Ascending aorta (tissue), 2 donors: ENCODE results near the gene ZYG11B. TPM values are rescaled to one million over a fixed set of nuclear protein-coding genes. Genes with fewer than 3 reads are reported as not detected.
A peak's percentile ranks its signal among the peaks of the same experiment; 100 is the strongest.

Experiments
- DNase-seq, 2 donors: peaks; one replicate each; pipeline ENCODE4 v3.0.0-alpha.2; 2019; ENCODE audit warnings: low spot score in 2 of 2
- H3K27ac ChIP-seq, 2 donors: fragments of 200-600 bp; sonication (generic); one replicate each; pipeline ENCODE4 v1.5.1; 2016 to 2017; ENCODE audit warnings: mild to moderate bottlenecking in 1 of 2
- H3K27me3 ChIP-seq: fragments of 200-600 bp; sonication (generic); one replicate; pipeline ENCODE4 v1.5.1; 2017
- H3K36me3 ChIP-seq, 2 donors: fragments of 200-600 bp; sonication (generic); one replicate each; pipeline ENCODE4 v1.5.1; 2016
- H3K4me1 ChIP-seq, 2 donors: fragments of 200-600 bp; sonication (generic); one replicate each; pipeline ENCODE4 v1.5.1; 2016 to 2017; ENCODE audit warnings: mild to moderate bottlenecking in 1 of 2
- H3K4me3 ChIP-seq, 2 donors: fragments of 200-600 bp; sonication (generic); one replicate each; pipeline ENCODE4 v1.5.1; 2016 to 2017; ENCODE audit warnings: mild to moderate bottlenecking in 1 of 2
- H3K9me3 ChIP-seq, 2 donors: fragments of 200-600 bp; sonication (generic); one replicate each; pipeline ENCODE4 v1.5.1; 2016
- CTCF ChIP-seq, 3 experiments: fragments of 200-600 bp in 2 of 3; fragments of 450-650 bp in 1 of 3; sonication (generic) in 2 of 3; IDR thresholded peaks; one replicate each; pipeline ENCODE4 v1.5.1; 2016 to 2019; ENCODE audit warnings: antibody characterized with exemption in 3 of 3, mild to moderate bottlenecking in 1 of 3, moderate library complexity in 1 of 3
- intact Hi-C: fragments of 100-400 bp; cut with DNase I; formaldehyde crosslinking; loops from one replicate; pipeline ENCODE4 v1.15.1; 2023
- total RNA-seq: library from RNA; depleted of rRNA; stranded (reverse); fragments of >200 nt; gene quantifications from one replicate; pipeline ENCODE4 v1.1.0, GENCODE V29; 2016

Gene ZYG11B
- total RNA-seq, 1 donor from 2014 or later, result 17.5 TPM

GRCh38 chr1:52702886-52703787 is 23.1 kb upstream of the ZYG11B start:
- DNase-seq, result peak; percentile 85 to 95
- Histone ChIP-seq H3K27ac (peak overlapping the region; percentile 70 to 74), H3K4me1 (peaks cover 0 to 3% of the 10 kb centered on the region in 2 donors), H3K4me3 (peak overlapping the region; percentile 59), H3K27me3 (no peaks in the 10 kb centered on the region), H3K9me3 (no peaks in the 10 kb centered on the region), H3K36me3 (no peaks in the 10 kb centered on the region)
- intact Hi-C loops, result loop anchor here (1.0 to 10.0 kb wide), 4 partner anchors 23 to 646 kb away; partner anchors contain the start of genes BTF3L4, CPT2, TXNDC12 and ZFYVE9
- no peak for TF ChIP-seq CTCF (IDR thresholded peaks at IDR 0.05)

GRCh38 chr1:52706136-52706670 is 20.1 kb upstream of the ZYG11B start:
- intact Hi-C loops, result loop anchor here (10.0 kb wide), 2 partner anchors 489 to 561 kb away; partner anchors contain the start of genes CPT2 and ZFYVE9
- Histone ChIP-seq H3K27ac (no peak overlapping the region), H3K4me1 (peaks cover 0 to 3% of the 10 kb centered on the region in 2 donors), H3K4me3 (no peak overlapping the region), H3K27me3 (no peaks in the 10 kb centered on the region), H3K36me3 (no peaks in the 10 kb centered on the region), H3K9me3 (no peaks in the 10 kb centered on the region)
- no peak for DNase-seq
- TF ChIP-seq CTCF (IDR thresholded peaks at IDR 0.05), result no peak

- H3K9me3 ChIP-seq, result no peaks in the 10 kb centered on the region
- peaks cover 0 to 3% of the 10 kb centered on the region in 2 donors for H3K4me1 ChIP-seq
- H3K27ac ChIP-seq, result no peak overlapping the region
- DNase-seq, result no peak
- no peak for TF ChIP-seq CTCF (IDR thresholded peaks at IDR 0.05)
- H3K36me3 ChIP-seq, result no peaks in the 10 kb centered on the region
- H3K4me3 ChIP-seq, result no peak overlapping the region
- no peaks in the 10 kb centered on the region for H3K27me3 ChIP-seq
- intact Hi-C loops, result loop anchor here (10.0 kb wide), 2 partner anchors 488 to 562 kb away; partner anchors contain the start of genes CPT2 and ZFYVE9
Measured at GRCh38 chr1:52706941-52707926, 19.0 kb upstream of the ZYG11B start.

GRCh38 chr1:52707927-52708655 is 18.2 kb upstream of the ZYG11B start:
- no peak for TF ChIP-seq CTCF (IDR thresholded peaks at IDR 0.05)
- Histone ChIP-seq H3K27ac (no peak overlapping the region), H3K9me3 (no peaks in the 10 kb centered on the region), H3K4me3 (no peak overlapping the region), H3K36me3 (no peaks in the 10 kb centered on the region), H3K4me1 (peaks cover 0 to 3% of the 10 kb centered on the region in 2 donors), H3K27me3 (no peaks in the 10 kb centered on the region)
- DNase-seq, result no peak
- intact Hi-C loops, result loop anchor here (10.0 kb wide), 2 partner anchors 487 to 563 kb away; partner anchors contain the start of genes CPT2 and ZFYVE9
